Measurements from ENCODE around the gene WASL. TPM values are rescaled to one million over a fixed set of nuclear protein-coding genes. Genes with fewer than 3 reads are reported as not detected.

The WASL gene
- polyA plus RNA-seq, 3 donors, result 1.6 to 3.9 (median 2.1) TPM

DNA sequence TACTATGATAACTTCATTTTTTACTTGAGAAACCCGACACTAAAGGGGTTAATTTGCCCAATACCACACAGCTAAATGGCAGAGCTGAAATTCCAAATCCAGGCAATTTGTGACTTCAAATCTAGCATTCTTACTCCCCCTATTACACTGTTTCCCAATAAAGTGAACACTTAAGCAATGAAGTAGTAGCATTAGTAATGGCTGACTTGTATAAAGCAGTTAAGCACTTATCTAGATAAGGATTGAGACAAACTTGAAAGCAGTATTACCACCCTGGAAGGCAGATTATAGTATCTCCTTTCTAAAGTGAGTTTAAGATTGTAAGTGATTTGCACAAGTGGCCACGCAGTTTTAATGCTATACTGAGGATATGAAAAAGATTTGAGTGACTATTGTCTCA lies 39.3 kb downstream of the WASL start:
- Mint-ChIP-seq H3K4me3 (no peak overlapping the region), H3K9me3 (no peaks in the 10 kb centered on the region), H3K36me3 (peaks cover 34% of the 10 kb centered on the region in 2 donors), H3K27ac (no peak overlapping the region), H3K4me1 (peaks cover 9% of the 10 kb centered on the region), H3K27me3 (ENCODE audit: low read depth in 3 of 3) (no peaks in the 10 kb centered on the region)
- Histone ChIP-seq H3K27me3 (ENCODE audit: control insufficient read depth in 2 of 2, insufficient read depth in 2 of 2, low read length in 2 of 2) (no peaks in the 10 kb centered on the region), H2AFZ (ENCODE audit: insufficient read depth, low read depth, low read length, poor library complexity, severe bottlenecking) (no peak overlapping the region), H3K4me2 (replicated peaks; ENCODE audit: extremely low read depth, low read length, poor library complexity, severe bottlenecking) (no peak overlapping the region), H3K4me1 (ENCODE audit: control insufficient read depth in 1 of 2, insufficient read depth in 2 of 2, low read length in 2 of 2) (peaks cover 0 to 5% of the 10 kb centered on the region in 2 donors), H3K4me3 (replicated peaks in 1 of 3; ENCODE audit: low read depth in 2 of 3, low read length in 3 of 3) (no peak overlapping the region), H4K20me1 (ENCODE audit: insufficient read depth, low read length) (peaks cover 46% of the 10 kb centered on the region), H3K9ac (ENCODE audit: insufficient read depth, low read length, poor library complexity, severe bottlenecking) (no peak overlapping the region), H3K79me2 (ENCODE audit: insufficient read depth, low read length) (peaks cover 7% of the 10 kb centered on the region), H3K27ac (ENCODE audit: low read depth in 1 of 2, low read length in 2 of 2) (no peak overlapping the region), H3K9me3 (replicated peaks in 1 of 2; ENCODE audit: control insufficient read depth in 1 of 2, insufficient read depth in 1 of 2, low read length in 2 of 2) (no peaks in the 10 kb centered on the region), H3K36me3 (replicated peaks in 1 of 2; ENCODE audit: control insufficient read depth in 1 of 2, insufficient read depth in 2 of 2, low read length in 2 of 2) (peaks cover 42 to 46% of the 10 kb centered on the region in 2 donors)
- TF ChIP-seq, protein P1, sequence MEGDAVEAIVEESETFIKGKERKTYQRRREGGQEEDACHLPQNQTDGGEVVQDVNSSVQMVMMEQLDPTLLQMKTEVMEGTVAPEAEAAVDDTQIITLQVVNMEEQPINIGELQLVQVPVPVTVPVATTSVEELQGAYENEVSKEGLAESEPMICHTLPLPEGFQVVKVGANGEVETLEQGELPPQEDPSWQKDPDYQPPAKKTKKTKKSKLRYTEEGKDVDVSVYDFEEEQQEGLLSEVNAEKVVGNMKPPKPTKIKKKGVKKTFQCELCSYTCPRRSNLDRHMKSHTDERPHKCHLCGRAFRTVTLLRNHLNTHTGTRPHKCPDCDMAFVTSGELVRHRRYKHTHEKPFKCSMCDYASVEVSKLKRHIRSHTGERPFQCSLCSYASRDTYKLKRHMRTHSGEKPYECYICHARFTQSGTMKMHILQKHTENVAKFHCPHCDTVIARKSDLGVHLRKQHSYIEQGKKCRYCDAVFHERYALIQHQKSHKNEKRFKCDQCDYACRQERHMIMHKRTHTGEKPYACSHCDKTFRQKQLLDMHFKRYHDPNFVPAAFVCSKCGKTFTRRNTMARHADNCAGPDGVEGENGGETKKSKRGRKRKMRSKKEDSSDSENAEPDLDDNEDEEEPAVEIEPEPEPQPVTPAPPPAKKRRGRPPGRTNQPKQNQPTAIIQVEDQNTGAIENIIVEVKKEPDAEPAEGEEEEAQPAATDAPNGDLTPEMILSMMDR (IDR thresholded peaks at IDR 0.05), result no peak
- intact Hi-C loops (cut with micrococcal nuclease), result no loop called here
- DNase-seq, result no peak
- WGBS (ENCODE audit: insufficient coverage), result no CpG with 5 or more reads among the region's 2 CpGs

DNA sequence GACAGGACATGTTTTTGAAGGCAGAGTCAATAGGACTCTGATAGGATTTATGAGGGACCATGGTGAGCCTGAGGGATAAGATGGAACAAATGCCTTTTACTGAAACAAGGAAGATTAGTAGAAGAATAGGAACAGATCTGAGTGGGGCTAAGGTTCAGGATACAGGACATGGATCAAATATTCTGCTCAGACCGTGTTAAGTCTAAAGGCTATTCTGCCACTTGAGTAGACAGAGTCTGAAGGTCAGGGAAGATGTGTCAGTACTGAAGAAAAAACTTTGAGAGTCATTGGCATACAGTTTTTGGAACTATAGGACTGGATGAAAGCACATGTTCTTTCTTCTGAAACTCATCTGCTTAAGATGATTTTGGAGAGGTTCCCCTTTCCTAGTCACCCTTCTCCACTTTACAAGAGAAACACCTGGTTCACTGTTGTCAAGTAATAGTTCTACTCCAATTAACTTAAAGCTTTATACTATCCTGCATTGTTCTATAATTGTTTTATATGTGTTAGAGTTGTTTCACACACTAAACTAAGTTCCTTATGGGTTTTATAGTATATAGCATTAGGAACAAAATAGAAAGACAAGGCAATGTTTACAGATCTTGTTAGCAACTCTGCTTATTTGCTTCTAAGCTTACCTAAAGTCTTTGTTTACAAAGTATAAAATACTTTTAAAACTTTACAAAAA lies 43.4 kb downstream of the WASL start:
- H3K27me3 Mint-ChIP-seq (ENCODE audit: low read depth in 3 of 3), result no peaks in the 10 kb centered on the region
- 100% methylated on average over 1 of the region's 1 CpG for WGBS (ENCODE audit: insufficient coverage)
- no peak overlapping the region for H3K4me3 Mint-ChIP-seq
- intact Hi-C loops (cut with micrococcal nuclease), result no loop called here
- H4K20me1 ChIP-seq (ENCODE audit: insufficient read depth, low read length), result peaks cover 13% of the 10 kb centered on the region
- H3K27ac ChIP-seq (ENCODE audit: low read depth in 1 of 2, low read length in 2 of 2), result no peak overlapping the region
- no peaks in the 10 kb centered on the region for H3K4me1 ChIP-seq (ENCODE audit: control insufficient read depth in 1 of 2, insufficient read depth in 2 of 2, low read length in 2 of 2)
- TF ChIP-seq, protein P1 (IDR thresholded peaks at IDR 0.05), result no peak
- H3K4me3 ChIP-seq (replicated peaks in 1 of 3; ENCODE audit: low read depth in 2 of 3, low read length in 3 of 3), result no peak overlapping the region
- no peak overlapping the region for H2AFZ ChIP-seq (ENCODE audit: insufficient read depth, low read depth, low read length, poor library complexity, severe bottlenecking)
- H3K4me1 Mint-ChIP-seq, result no peaks in the 10 kb centered on the region
- H3K36me3 Mint-ChIP-seq, result peaks cover 41 to 45% of the 10 kb centered on the region in 2 donors
- H3K27me3 ChIP-seq (ENCODE audit: control insufficient read depth in 2 of 2, insufficient read depth in 2 of 2, low read length in 2 of 2), result no peaks in the 10 kb centered on the region
- H3K27ac Mint-ChIP-seq, result peak overlapping the region in 2 of 7 donors; percentile 58 to 68
- no peak overlapping the region for H3K4me2 ChIP-seq (replicated peaks; ENCODE audit: extremely low read depth, low read length, poor library complexity, severe bottlenecking)
- no peaks in the 10 kb centered on the region for H3K9me3 Mint-ChIP-seq
- H3K36me3 ChIP-seq (replicated peaks in 1 of 2; ENCODE audit: control insufficient read depth in 1 of 2, insufficient read depth in 2 of 2, low read length in 2 of 2), result peaks cover 57 to 80% of the 10 kb centered on the region in 2 donors
- H3K9me3 ChIP-seq (replicated peaks in 1 of 2; ENCODE audit: control insufficient read depth in 1 of 2, insufficient read depth in 1 of 2, low read length in 2 of 2), result no peaks in the 10 kb centered on the region
- H3K9ac ChIP-seq (ENCODE audit: insufficient read depth, low read length, poor library complexity, severe bottlenecking), result no peak overlapping the region
- H3K79me2 ChIP-seq (ENCODE audit: insufficient read depth, low read length), result no peaks in the 10 kb centered on the region
- DNase-seq, result no peak

Data from CD14-positive monocyte (primary cell).